Stomach (tissue), 9 donors: Measurements from ENCODE around the gene ANKRD53. TPM values are rescaled to one million over a fixed set of nuclear protein-coding genes. Genes with fewer than 3 reads are reported as not detected.
A peak's percentile ranks its signal among the peaks of the same experiment; 100 is the strongest.

Experiments
- DNase-seq, 2 donors: peaks; one replicate each; pipeline versions ENCODE4 v3.0.0 to v3.0.0-alpha.2; 2013 to 2019
- H3K27ac ChIP-seq, 5 donors: fragments of 200-600 bp in 4 of 5; sonication (generic) in 4 of 5; one replicate each; pipeline ENCODE4 v1.5.1; 2013 to 2019; ENCODE audit warnings: mild to moderate bottlenecking in 1 of 5, moderate library complexity in 1 of 5
- H3K27me3 ChIP-seq, 3 donors: fragments of 200-600 bp; sonication (generic); one replicate each; pipeline ENCODE4 v1.5.1; 2017 to 2019; ENCODE audit warnings: mixed run types in 1 of 3
- H3K36me3 ChIP-seq, 4 donors: fragments of 200-600 bp; sonication (generic); 1 replicate in 3 of 4; 2 replicates in 1 of 4; pipeline ENCODE4 v1.5.1; 2016 to 2019
- H3K4me1 ChIP-seq, 4 donors: fragments of 200-600 bp; sonication (generic); one replicate each; pipeline ENCODE4 v1.5.1; 2016 to 2019
- H3K4me3 ChIP-seq, 4 donors: fragments of 200-600 bp; sonication (generic) in 3 of 4; one replicate each; pipeline ENCODE4 v1.5.1; 2016 to 2019; ENCODE audit warnings: mild to moderate bottlenecking in 1 of 4
- H3K9me3 ChIP-seq, 4 donors: fragments of 200-600 bp; sonication (generic); one replicate each; pipeline ENCODE4 v1.5.1; 2016 to 2019
- EP300 ChIP-seq: sonication (generic); formaldehyde crosslinking; IDR thresholded peaks from one replicate; pipeline ENCODE4 v1.6.1; 2017; ENCODE audit warnings: antibody characterized with exemption
- POLR2A ChIP-seq, 4 donors: fragments of 450-650 bp; IDR thresholded peaks; one replicate each; pipeline ENCODE4 v1.6.1; 2016; ENCODE audit warnings: antibody characterized with exemption in 4 of 4, control low read depth in 2 of 4, mild to moderate bottlenecking in 1 of 4, moderate library complexity in 1 of 4
- POLR2AphosphoS5 ChIP-seq, 3 donors: sonication (generic); formaldehyde crosslinking; IDR thresholded peaks; one replicate each; pipeline ENCODE4 v1.6.1; 2016; ENCODE audit warnings: antibody characterized with exemption in 3 of 3
- WGBS, 5 donors: extraction: QIAGEN DNeasy Blood & Tissue Kit in 3 of 5; methylation state at CpG; one replicate each; pipeline versions ENCODE4 v1.1.5 to v1.1.7; 2013 to 2018; 5-methylcytosine and 5-hydroxymethylcytosine counted together
- intact Hi-C: fragments of 100-400 bp; cut with DNase I; formaldehyde crosslinking; loops from one replicate; pipeline ENCODE4 v1.15.1; 2023; ENCODE audit warnings: low total_unique reads
- polyA plus RNA-seq, 3 donors: library from polyadenylated mRNA; stranded (reverse); fragments of 200-250 nt; gene quantifications; one replicate each; pipeline ENCODE4 v1.2.3, GENCODE V29; 2013
- total RNA-seq, 5 donors: library from RNA; depleted of rRNA; stranded (reverse); fragments of >200 nt; gene quantifications; one replicate each; pipeline versions ENCODE4 v1.1.0 to v1.2.3, GENCODE V29; 2014 to 2016
- TF ChIP-seq, protein P1 (sequence below), 7 experiments: fragments of 450-650 bp in 4 of 7; fragments of 200-600 bp in 3 of 7; sonication (generic) in 3 of 7; IDR thresholded peaks; one replicate each; pipeline ENCODE4 v1.5.1; 2016 to 2019; ENCODE audit warnings: antibody characterized with exemption in 7 of 7, control low read depth in 2 of 7, mild to moderate bottlenecking in 1 of 7
- donor health status: healthy with polysubstance abuse.
- donor health status: Bipolar disorder and iron deficiency.
- donor health status: healthy.

ANKRD53 gene
- total and polyA plus RNA-seq, 8 donors: 0.45 to 2.3 (median 1.1) TPM; not detected in 4

DNA sequence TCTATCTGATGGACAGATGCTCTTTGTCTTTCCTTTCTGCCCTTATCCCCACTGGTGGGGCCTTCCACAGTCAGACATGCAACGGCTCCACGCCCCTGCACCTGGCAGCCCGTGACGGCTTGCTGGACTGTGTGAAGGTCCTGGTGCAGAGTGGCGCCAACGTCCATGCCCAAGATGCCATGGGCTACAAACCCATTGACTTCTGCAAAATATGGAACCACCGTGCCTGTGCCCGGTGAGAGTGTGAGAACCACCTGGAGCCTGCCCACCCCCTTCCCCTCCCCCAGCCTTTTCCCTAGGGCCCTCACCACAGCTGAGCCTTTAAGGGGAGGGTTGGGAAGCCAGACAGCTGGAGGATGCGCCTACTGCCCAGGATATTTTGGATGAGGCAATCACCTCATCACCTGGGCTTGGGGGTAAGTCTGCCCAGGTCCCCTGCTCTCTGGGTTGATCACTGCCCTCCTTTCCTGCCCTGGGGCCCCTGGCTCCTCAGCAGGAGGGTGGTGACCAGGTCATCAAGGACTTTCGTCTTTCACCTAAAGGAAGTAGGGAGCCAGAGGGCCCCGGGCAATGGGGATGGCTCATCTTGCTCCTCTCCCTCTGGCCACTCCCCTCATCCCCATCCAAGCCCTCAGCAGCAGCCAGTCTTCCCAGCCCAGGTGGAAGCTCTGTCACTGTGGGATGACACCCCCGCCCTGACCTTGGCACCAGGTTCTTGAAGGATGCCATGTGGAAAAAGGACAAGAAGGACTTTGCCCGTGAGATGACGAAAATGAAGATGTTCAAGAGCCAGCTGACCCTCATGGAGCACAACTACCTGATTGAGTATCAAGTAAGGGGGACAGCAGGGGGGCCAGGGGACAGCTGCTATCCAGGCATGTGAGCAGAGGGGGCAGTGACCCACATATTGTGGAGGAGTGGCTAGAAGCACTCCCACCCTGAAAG lies 3.7 kb downstream of the ANKRD53 start:
- H3K27ac ChIP-seq: no peak overlapping the region
- peaks cover 14 to 35% (median 24%) of the 10 kb centered on the region in 4 donors for H3K4me1 ChIP-seq
- 81 to 94% (median 90%) methylated on average over 5 to 14 of the region's 14 CpGs for WGBS, 5 donors
- no peak overlapping the region for H3K4me3 ChIP-seq
- H3K9me3 ChIP-seq: no peaks in the 10 kb centered on the region
- TF ChIP-seq POLR2AphosphoS5 (IDR thresholded peaks at IDR 0.05) (no peak), POLR2A (IDR thresholded peaks at IDR 0.05) (no peak), EP300 (no peak)
- TF ChIP-seq, protein P1, sequence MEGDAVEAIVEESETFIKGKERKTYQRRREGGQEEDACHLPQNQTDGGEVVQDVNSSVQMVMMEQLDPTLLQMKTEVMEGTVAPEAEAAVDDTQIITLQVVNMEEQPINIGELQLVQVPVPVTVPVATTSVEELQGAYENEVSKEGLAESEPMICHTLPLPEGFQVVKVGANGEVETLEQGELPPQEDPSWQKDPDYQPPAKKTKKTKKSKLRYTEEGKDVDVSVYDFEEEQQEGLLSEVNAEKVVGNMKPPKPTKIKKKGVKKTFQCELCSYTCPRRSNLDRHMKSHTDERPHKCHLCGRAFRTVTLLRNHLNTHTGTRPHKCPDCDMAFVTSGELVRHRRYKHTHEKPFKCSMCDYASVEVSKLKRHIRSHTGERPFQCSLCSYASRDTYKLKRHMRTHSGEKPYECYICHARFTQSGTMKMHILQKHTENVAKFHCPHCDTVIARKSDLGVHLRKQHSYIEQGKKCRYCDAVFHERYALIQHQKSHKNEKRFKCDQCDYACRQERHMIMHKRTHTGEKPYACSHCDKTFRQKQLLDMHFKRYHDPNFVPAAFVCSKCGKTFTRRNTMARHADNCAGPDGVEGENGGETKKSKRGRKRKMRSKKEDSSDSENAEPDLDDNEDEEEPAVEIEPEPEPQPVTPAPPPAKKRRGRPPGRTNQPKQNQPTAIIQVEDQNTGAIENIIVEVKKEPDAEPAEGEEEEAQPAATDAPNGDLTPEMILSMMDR (IDR thresholded peaks at IDR 0.05): no peak
- intact Hi-C loops: no loop called here
- DNase-seq: peak in 1 of 2 donors; percentile 18
- peaks cover 13 to 49% (median 31%) of the 10 kb centered on the region in 4 donors for H3K36me3 ChIP-seq
- H3K27me3 ChIP-seq: peaks cover 0 to 8% (median 0%) of the 10 kb centered on the region in 3 donors

DNA sequence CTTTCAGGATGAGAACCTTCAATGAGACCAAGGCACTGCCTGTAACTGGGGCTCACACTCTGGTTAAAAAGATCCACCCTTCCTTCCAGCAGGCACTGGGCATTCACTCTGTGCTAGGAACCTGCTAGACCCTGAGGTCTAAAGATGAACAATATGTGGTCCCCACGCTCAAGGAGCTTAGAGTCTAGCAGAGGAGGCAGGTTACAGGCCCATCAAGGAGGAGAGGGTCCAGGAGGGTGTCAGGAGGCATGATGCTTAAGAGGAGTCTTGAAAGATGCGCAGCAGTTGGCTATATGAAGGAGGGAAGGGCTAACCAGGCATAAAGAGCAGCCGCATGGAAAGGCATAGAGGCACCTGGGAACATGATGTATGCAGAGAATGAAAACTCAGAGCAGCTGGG lies 4.5 kb downstream of the ANKRD53 start:
- TF ChIP-seq POLR2AphosphoS5 (IDR thresholded peaks at IDR 0.05): no peak
- no peak for TF ChIP-seq EP300
- TF ChIP-seq POLR2A (IDR thresholded peaks at IDR 0.05): no peak
- TF ChIP-seq, protein P1 (IDR thresholded peaks at IDR 0.05): no peak
- 95 to 99% (median 96%) methylated on average over 3 of the region's 3 CpGs for WGBS, 5 donors

DNA sequence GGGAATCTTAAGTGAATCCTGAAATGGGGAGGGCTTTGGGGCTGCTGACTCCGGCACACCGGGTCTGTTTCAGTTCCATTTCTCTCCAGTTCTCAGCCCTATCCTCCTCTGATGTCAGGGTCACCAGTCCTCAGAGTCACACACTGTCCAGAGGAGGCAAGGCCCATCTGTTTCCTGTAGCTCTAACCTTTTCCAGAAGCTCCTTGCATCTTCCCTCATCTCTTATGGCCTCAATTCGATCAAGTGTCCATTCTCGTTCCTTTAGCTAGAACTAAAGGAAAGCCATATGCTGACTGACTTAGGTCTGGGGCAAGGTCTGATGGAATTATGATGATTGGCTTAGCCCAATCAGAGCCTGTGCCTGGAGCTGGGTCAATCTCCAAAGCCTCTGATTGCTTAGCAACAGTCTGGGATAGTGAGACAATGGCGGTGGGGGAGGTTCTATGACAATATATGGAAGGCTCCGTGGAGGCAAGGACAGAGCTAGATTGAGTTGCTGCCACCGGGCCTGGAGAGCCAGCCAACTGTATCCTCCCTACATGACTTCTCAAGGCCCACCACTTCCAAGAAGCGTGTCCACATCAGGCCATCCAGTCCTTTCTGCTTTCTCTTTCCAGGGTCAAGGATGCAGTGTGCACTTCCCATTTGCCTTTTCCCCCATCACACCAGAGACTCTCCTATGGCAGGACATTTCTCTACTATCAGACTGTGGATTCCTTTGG lies 5.2 kb downstream of the ANKRD53 start:
- peaks cover 0 to 3% (median 0%) of the 10 kb centered on the region in 3 donors for H3K27me3 ChIP-seq
- intact Hi-C loops: no loop called here
- peaks cover 3 to 28% (median 16%) of the 10 kb centered on the region in 4 donors for H3K4me1 ChIP-seq
- no peak overlapping the region for H3K27ac ChIP-seq
- no peaks in the 10 kb centered on the region for H3K9me3 ChIP-seq
- peak in 1 of 2 donors; percentile 22 for DNase-seq
- WGBS, 5 donors: 90 to 96% (median 92%) methylated on average over 7 to 8 of the region's 8 CpGs
- peaks cover 29 to 64% (median 47%) of the 10 kb centered on the region in 4 donors for H3K36me3 ChIP-seq
- TF ChIP-seq POLR2AphosphoS5 (IDR thresholded peaks at IDR 0.05): no peak
- TF ChIP-seq POLR2A (IDR thresholded peaks at IDR 0.05): no peak
- no peak for TF ChIP-seq EP300
- TF ChIP-seq, protein P1 (IDR thresholded peaks at IDR 0.05): no peak
- no peak overlapping the region for H3K4me3 ChIP-seq

More for the DNA sequence above, 4.5 kb downstream of the ANKRD53 start:
- peaks cover 0 to 8% (median 0%) of the 10 kb centered on the region in 3 donors for H3K27me3 ChIP-seq
- DNase-seq: no peak
- H3K27ac ChIP-seq: no peak overlapping the region
- intact Hi-C loops: no loop called here
- H3K36me3 ChIP-seq: peaks cover 22 to 57% (median 40%) of the 10 kb centered on the region in 4 donors
- peaks cover 8 to 29% (median 20%) of the 10 kb centered on the region in 4 donors for H3K4me1 ChIP-seq
- no peak overlapping the region for H3K4me3 ChIP-seq
- H3K9me3 ChIP-seq: no peaks in the 10 kb centered on the region

DNA sequence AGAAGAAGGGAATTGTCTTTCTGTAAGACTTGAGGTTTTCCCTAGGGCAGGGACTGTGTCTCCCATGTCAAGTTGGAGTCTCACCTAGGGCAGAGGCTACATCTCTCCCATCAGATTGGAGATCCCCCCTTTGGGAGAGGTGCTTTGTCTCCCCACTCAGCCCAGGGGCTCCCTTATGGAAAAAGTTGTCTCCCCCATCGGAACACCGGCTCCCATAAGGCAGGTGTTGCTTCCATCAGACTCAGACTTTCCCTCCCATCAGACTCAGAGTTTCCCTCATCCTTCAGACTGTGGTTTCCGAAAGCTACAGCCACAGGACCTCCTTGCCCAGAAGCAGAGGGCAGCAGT lies 5.8 kb downstream of the ANKRD53 start:
- Histone ChIP-seq H3K36me3 (peaks cover 34 to 69% (median 52%) of the 10 kb centered on the region in 4 donors), H3K4me3 (no peak overlapping the region), H3K4me1 (peaks cover under 1 to 23% (median 12%) of the 10 kb centered on the region in 4 donors), H3K27ac (no peak overlapping the region), H3K9me3 (no peaks in the 10 kb centered on the region), H3K27me3 (no peaks in the 10 kb centered on the region)
- WGBS, 5 donors: 84 to 94% (median 86%) methylated on average over 3 of the region's 3 CpGs
- no peak for DNase-seq
- intact Hi-C loops: no loop called here
- TF ChIP-seq EP300: no peak
- no peak for TF ChIP-seq POLR2A (IDR thresholded peaks at IDR 0.05)
- TF ChIP-seq, protein P1 (IDR thresholded peaks at IDR 0.05): no peak
- TF ChIP-seq POLR2AphosphoS5 (IDR thresholded peaks at IDR 0.05): no peak
